OCI-LY3 (cell line): ENCODE data around the gene TP53.

Experiments used
- CTCF ChIP-seq: fragments of 200-600, 300-600 bp; sonication (generic); IDR thresholded peaks from 2 replicates; pipeline ENCODE4 v1.5.1; 2014; ENCODE audit warnings: antibody characterized with exemption, low read length, low read depth
- EZH2phosphoT487 ChIP-seq: fragments of 200-600 bp; shearing (Covaris generic); IDR thresholded peaks from 2 replicates; pipeline ENCODE4 v1.6.1; 2018; ENCODE audit warnings: antibody characterized with exemption, mixed run types, low read depth

GRCh38 chr17:7705269-7706255 lies 18.3 kb upstream of the TP53 start:
- TF ChIP-seq CTCF (no peak), EZH2phosphoT487 (no peak)
